A549 (cell line): Measurements from ENCODE around the gene FREY1. TPM values are rescaled to one million over a fixed set of nuclear protein-coding genes. Genes with fewer than 3 reads are reported as not detected.

Source experiments
- ATAC-seq, 2 experiments: fragments of 200-7000 bp in 1 of 2; fragments of >200 bp in 1 of 2; cut with Nextera tagmentation in 1 of 2; cut with Tn5 transposase in 1 of 2; 3 replicates each; pipeline versions ENCODE4 v1.8.0 to v1.9.1; 2018 to 2020; ENCODE audit warnings: mild to moderate bottlenecking in 1 of 2, moderate library complexity in 1 of 2
- CTCF ChIA-PET: fragments of 300-600 bp; sonication (Branson Sonifier 250); formaldehyde crosslinking; extraction: SDS; loops from one replicate; lab custom pipeline; 2021; ENCODE audit warnings: antibody characterized with exemption, inconsistent platforms; lab: Yijun Ruan, JAX
- POLR2A ChIA-PET: fragments of 350-600 bp; formaldehyde crosslinking; extraction: SDS; loops from one replicate; lab custom pipeline; 2021; ENCODE audit warnings: antibody characterized with exemption, inconsistent platforms; lab: Yijun Ruan, JAX
- DNase-seq, 2 experiments: peaks; one replicate each; pipeline versions ENCODE4 v3.0.0 to v3.0.0-alpha.2; 2011 to 2016; ENCODE audit warnings: low read depth in 1 of 2, low spot score in 1 of 2
- FAIRE-seq: peaks from 2 replicates; lab custom pipeline; 2011; peaks lifted over from hg19 to GRCh38; lab: Jason Lieb, UNC
- H3K27ac ChIP-seq, 2 experiments: fragments of >200 bp; sonication (Bioruptor Twin); formaldehyde crosslinking; 3 replicates each; pipeline ENCODE4 v1.5.1; 2016 to 2017
- H3K4me1 ChIP-seq: fragments of >200 bp; sonication (Bioruptor Twin); formaldehyde crosslinking; 3 replicates; pipeline ENCODE4 v1.6.1; 2016
- H3K4me2 ChIP-seq: fragments of >200 bp; sonication (Bioruptor Twin); formaldehyde crosslinking; 3 replicates; pipeline ENCODE4 v1.6.1; 2016
- H3K4me3 ChIP-seq: fragments of >200 bp; sonication (Bioruptor Twin); formaldehyde crosslinking; 3 replicates; pipeline ENCODE4 v1.5.1; 2016
- H3K9me3 ChIP-seq: fragments of >200 bp; sonication (Bioruptor Twin); formaldehyde crosslinking; 3 replicates; pipeline ENCODE4 v1.6.1; 2016
- BHLHE40 ChIP-seq: IDR thresholded peaks from 2 replicates; pipeline ENCODE4 v1.6.1; 2012; ENCODE audit warnings: low read depth, low read length, inconsistent platforms
- CEBPB ChIP-seq, 2 experiments: fragments of >200 bp in 1 of 2; sonication (Bioruptor Twin) in 1 of 2; formaldehyde crosslinking in 1 of 2; IDR thresholded peaks; 2 replicates each; pipeline ENCODE4 v1.6.1; 2012 to 2016
- CHD4 ChIP-seq: fragments of 200-600 bp; sonication (generic); IDR thresholded peaks from 2 replicates; pipeline ENCODE4 v1.6.1; 2016; ENCODE audit warnings: antibody characterized with exemption, mild to moderate bottlenecking, borderline replicate concordance
- CTCF ChIP-seq: fragments of >200 bp; sonication (Bioruptor Twin); formaldehyde crosslinking; IDR thresholded peaks from 3 replicates; pipeline ENCODE4 v1.5.1; 2016
- ELK1 ChIP-seq: fragments of 150-350 bp; IDR thresholded peaks from 2 replicates; pipeline ENCODE4 v1.6.1; 2014; ENCODE audit warnings: low read depth, mild to moderate bottlenecking, low read length
- EP300 ChIP-seq, 2 experiments: fragments of >200 bp; sonication (Bioruptor Twin); formaldehyde crosslinking; IDR thresholded peaks; 2 replicates in 1 of 2; 3 replicates in 1 of 2; pipeline ENCODE4 v1.6.1; 2016 to 2017
- FOSL2 ChIP-seq, 2 experiments: fragments of 450-650 bp in 1 of 2; fragments of >200 bp in 1 of 2; sonication (Bioruptor Twin) in 1 of 2; formaldehyde crosslinking; IDR thresholded peaks; 2 replicates each; pipeline versions ENCODE4 v1.5.0 to v1.6.1; 2016 to 2020; ENCODE audit warnings: mild to moderate bottlenecking in 1 of 2, moderate library complexity in 1 of 2
- HDAC2 ChIP-seq: fragments of 200-600 bp; sonication (generic); IDR thresholded peaks from 2 replicates; pipeline ENCODE4 v1.6.1; 2016
- HEYL ChIP-seq: fragments of 250-450 bp; sonication (Bioruptor Pico); IDR thresholded peaks from 2 replicates; pipeline ENCODE4 v1.8.0; 2021; ENCODE audit warnings: mild to moderate bottlenecking, moderate library complexity
- HMGXB4 ChIP-seq: fragments of 250-450 bp; sonication (Bioruptor Pico); IDR thresholded peaks from 2 replicates; pipeline ENCODE4 v1.5.0; 2021; ENCODE audit warnings: mild to moderate bottlenecking, moderate library complexity, borderline replicate concordance
- KDM1A ChIP-seq: fragments of 200-600 bp; sonication (generic); IDR thresholded peaks from 2 replicates; pipeline ENCODE4 v1.6.1; 2016; ENCODE audit warnings: low read depth, mild to moderate bottlenecking
- MAFK ChIP-seq: fragments of 450-650 bp; IDR thresholded peaks from 2 replicates; pipeline ENCODE4 v1.6.1; 2014; ENCODE audit not compliant: partially characterized antibody
- MYC ChIP-seq: IDR thresholded peaks from 2 replicates; pipeline ENCODE4 v1.6.1; 2012; ENCODE audit warnings: mild to moderate bottlenecking, inconsistent platforms, low read length, improper control_type of control experiment, borderline replicate concordance
- NFE2L2 ChIP-seq: fragments of 150-350 bp; conservative IDR thresholded peaks from 2 replicates; pipeline ENCODE4 v1.6.1; 2014; ENCODE audit warnings: low read length
- NPAS2 ChIP-seq: fragments of 250-450 bp; sonication (Bioruptor Pico); IDR thresholded peaks from 2 replicates; pipeline ENCODE4 v1.8.0; 2022; ENCODE audit warnings: mild to moderate bottlenecking, moderate library complexity, borderline replicate concordance
- NR3C1 ChIP-seq: fragments of >200 bp; sonication (Bioruptor Twin); formaldehyde crosslinking; IDR thresholded peaks from 3 replicates; pipeline ENCODE4 v1.6.1; 2017
- PBX3 ChIP-seq: IDR thresholded peaks from 2 replicates; pipeline ENCODE4 v1.6.1; 2012
- POLR2A ChIP-seq: IDR thresholded peaks from 2 replicates; pipeline ENCODE4 v1.6.1; 2012; ENCODE audit warnings: mild to moderate bottlenecking, low read length
- POLR2AphosphoS2 ChIP-seq: conservative IDR thresholded peaks from 2 replicates; pipeline ENCODE4 v1.6.1; 2012; ENCODE audit warnings: low read length, improper control_type of control experiment, inconsistent platforms
- RCOR1 ChIP-seq: fragments of 150-350 bp; IDR thresholded peaks from 2 replicates; pipeline ENCODE4 v1.6.1; 2014; ENCODE audit warnings: antibody characterized with exemption, low read length, low read depth
- RNF2 ChIP-seq: fragments of 200-600 bp; sonication (generic); IDR thresholded peaks from 2 replicates; pipeline ENCODE4 v1.6.1; 2016; ENCODE audit warnings: low read depth, mild to moderate bottlenecking, antibody characterized with exemption, moderate library complexity, borderline replicate concordance
- ZC3H11A ChIP-seq: fragments of 450-650 bp; IDR thresholded peaks from 2 replicates; pipeline ENCODE4 v1.6.1; 2014; ENCODE audit warnings: antibody characterized with exemption, mild to moderate bottlenecking
- WGBS: methylation state at CpG from one replicate; pipeline ENCODE4 v1.1.6; 2017; ENCODE audit errors: missing lambda C conversion rate; 5-methylcytosine and 5-hydroxymethylcytosine counted together
- polyA plus RNA-seq, 4 experiments: library from polyadenylated mRNA; depleted of rRNA in 3 of 4; stranded (reverse); fragments of >200 nt; fragmentation: RNase III in 1 of 4; extraction: RNeasy Plus Mini Kit Qiagen cat#74134 plus additional on column Dnase treatment in 1 of 4; gene quantifications; 2 replicates in 3 of 4; 3 replicates in 1 of 4; pipeline ENCODE4 v1.2.3, GENCODE V29; 2011 to 2017

Gene FREY1
- polyA plus RNA-seq, 2 of the 4 experiments (the other 2 are of a cell fraction) = 0.17 to 0.21 TPM

- Histone ChIP-seq H3K27ac (no peak overlapping the region), H3K4me2 (no peak overlapping the region; the same call in 2 of the 3 replicates), H3K4me1 (peaks cover 25% of the 10 kb centered on the region), H3K9me3 (no peaks in the 10 kb centered on the region), H3K4me3 (no peak overlapping the region; the same call in 2 of the 3 replicates)
- FAIRE-seq (no peak), ATAC-seq (no peak), DNase-seq (no peak)
- CTCF ChIA-PET = interaction anchor here (2.1 to 5.6 kb wide), 2 partner anchors 12 to 22 kb away, joined by 6 to 39 read pairs; no protein-coding TSS in a partner anchor
- 79% methylated on average over 10 of the region's 10 CpGs for WGBS
- POLR2A ChIA-PET = no interaction called here
- TF ChIP-seq HMGXB4 (CRISPR knock-in tag) = no peak
- no peak for TF ChIP-seq BHLHE40
- TF ChIP-seq FOSL2 (IDR thresholded peaks at IDR 0.05) = no peak
- TF ChIP-seq FOSL2 (CRISPR knock-in tag; IDR thresholded peaks at IDR 0.05) = no peak
- TF ChIP-seq MYC = no peak
Observed at GRCh38 chr11:45884596-45885185, 22.4 kb downstream of the FREY1 start.

- H3K4me1 ChIP-seq = peaks cover 27% of the 10 kb centered on the region
- TF ChIP-seq POLR2A = no peak
- TF ChIP-seq HMGXB4 (CRISPR knock-in tag) = no peak
- TF ChIP-seq NPAS2 (CRISPR knock-in tag) = no peak
- no peak for TF ChIP-seq NFE2L2
- no peak for TF ChIP-seq PBX3
- no peak for TF ChIP-seq POLR2AphosphoS2
- no peak for TF ChIP-seq CHD4
- TF ChIP-seq RNF2 = no peak
- TF ChIP-seq NR3C1 = no peak
- no peak for TF ChIP-seq CEBPB (IDR thresholded peaks at IDR 0.05)
- no peaks in the 10 kb centered on the region for H3K9me3 ChIP-seq
- ChIA-PET CTCF (interaction anchor here (0.6 to 5.6 kb wide), 4 partner anchors 9 to 469 kb away, joined by 3 to 39 read pairs (median 6); no protein-coding TSS in a partner anchor), POLR2A (no interaction called here)
- 88% methylated on average over 6 of the region's 6 CpGs for WGBS
- ATAC-seq = no peak
- no peak overlapping the region for H3K4me3 ChIP-seq
- no peak for DNase-seq
- H3K27ac ChIP-seq = peak overlapping the region in 1 of 2 experiments; percentile 43; a peak in 3 of 6 replicates
- H3K4me2 ChIP-seq = peak overlapping the region; percentile 30; the same call in 2 of the 3 replicates
- no peak for FAIRE-seq
Observed at GRCh38 chr11:45881708-45882368, 25.2 kb downstream of the FREY1 start.

GRCh38 chr11:45880772-45881570, 26.1 kb downstream of the FREY1 start:
- ChIA-PET CTCF (interaction anchor here (1.5 to 5.6 kb wide), 2 partner anchors 8 to 10 kb away, joined by 5 to 39 read pairs; no protein-coding TSS in a partner anchor), POLR2A (no interaction called here)
- H3K9me3 ChIP-seq = no peaks in the 10 kb centered on the region
- DNase-seq (no peak), ATAC-seq (no peak), FAIRE-seq (no peak)
- WGBS = 83% methylated on average over 15 of the region's 15 CpGs
- H3K4me3 ChIP-seq = no peak overlapping the region
- peak overlapping the region in 1 of 2 experiments; percentile 43; a peak in 3 of 6 replicates for H3K27ac ChIP-seq
- peaks cover 27% of the 10 kb centered on the region for H3K4me1 ChIP-seq
- peak overlapping the region; percentile 36 for H3K4me2 ChIP-seq
- TF ChIP-seq CTCF (no peak), RCOR1 (no peak), KDM1A (no peak), HDAC2 (no peak), NPAS2 (CRISPR knock-in tag) (no peak), HEYL (CRISPR knock-in tag) (no peak), EP300 (IDR thresholded peaks at IDR 0.05) (no peak), MAFK (no peak), ZC3H11A (no peak), ELK1 (no peak), MYC (no peak)
